KMS-11 (cell line): ENCODE results near the gene RIMKLA.

Source experiments
- H2AFZ ChIP-seq: fragments of 200-600 bp; sonication (generic); 2 replicates; pipeline ENCODE4 v1.6.1; 2016; ENCODE audit warnings: antibody characterized with exemption, mixed run types, low read depth
- H3K27ac ChIP-seq: fragments of 200-600 bp; sonication (generic); 2 replicates; pipeline ENCODE4 v1.6.1; 2016; ENCODE audit warnings: mild to moderate bottlenecking, mixed run types
- H3K27me3 ChIP-seq: fragments of 200-600 bp; sonication (generic); 2 replicates; pipeline ENCODE4 v1.6.1; 2017; ENCODE audit warnings: mild to moderate bottlenecking, low read depth, mixed run types, moderate library complexity; ENCODE audit not compliant: insufficient read depth
- H3K36me3 ChIP-seq: fragments of 200-600 bp; sonication (generic); 2 replicates; pipeline ENCODE4 v1.6.1; 2017; ENCODE audit warnings: mild to moderate bottlenecking, mixed run types; ENCODE audit not compliant: insufficient read depth
- H3K4me1 ChIP-seq: fragments of 200-600 bp; sonication (generic); 2 replicates; pipeline ENCODE4 v1.6.1; 2016; ENCODE audit warnings: mild to moderate bottlenecking, low read depth, mixed run types; ENCODE audit not compliant: poor library complexity, severe bottlenecking
- H3K4me2 ChIP-seq: fragments of 200-600 bp; sonication (generic); 2 replicates; pipeline ENCODE4 v1.7.0; 2016; ENCODE audit warnings: mild to moderate bottlenecking, mixed run types
- H3K4me3 ChIP-seq: fragments of 200-600 bp; sonication (generic); IDR thresholded peaks from 2 replicates; pipeline ENCODE4 v1.6.1; 2017; ENCODE audit warnings: low read depth, low read length, mixed read lengths; ENCODE audit not compliant: insufficient read depth
- H3K79me2 ChIP-seq: fragments of 200-600 bp; sonication (generic); 2 replicates; pipeline ENCODE4 v1.6.1; 2016; ENCODE audit warnings: low read depth, mixed run types; ENCODE audit not compliant: insufficient read depth
- H3K9ac ChIP-seq: fragments of 200-600 bp; sonication (generic); 2 replicates; pipeline ENCODE4 v1.6.1; 2016; ENCODE audit warnings: mild to moderate bottlenecking, mixed run types
- H4K20me1 ChIP-seq: fragments of 200-600 bp; sonication (generic); 2 replicates; pipeline ENCODE4 v1.6.1; 2016; ENCODE audit warnings: mild to moderate bottlenecking, mixed run types; ENCODE audit not compliant: insufficient read depth
- CTCF ChIP-seq: fragments of 200-600 bp; sonication (generic); conservative IDR thresholded peaks from 2 replicates; pipeline ENCODE4 v1.6.1; 2017; ENCODE audit warnings: low read depth, mild to moderate bottlenecking, antibody characterized with exemption, low read length, moderate library complexity, mixed read lengths

RIMKLA gene

DNA sequence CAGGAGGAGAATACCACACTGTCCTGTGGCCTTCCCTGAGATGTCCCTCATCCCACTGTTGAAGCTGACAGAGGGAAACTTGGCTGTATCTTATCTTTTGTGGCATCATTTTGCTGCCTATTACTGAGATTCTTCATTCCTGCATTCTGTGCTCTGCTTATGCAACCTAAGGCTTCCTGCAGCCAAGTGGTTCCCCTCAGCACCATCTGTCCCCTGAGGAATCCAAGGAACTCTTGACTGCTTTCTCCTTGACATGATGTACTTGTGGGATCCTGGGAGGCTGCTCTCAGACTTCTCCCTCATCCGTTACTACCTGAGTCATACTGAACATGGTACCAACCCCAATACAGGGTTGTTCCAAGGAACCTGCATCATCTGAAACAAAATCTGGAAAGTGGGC is 21.1 kb upstream of the RIMKLA start:
- Histone ChIP-seq H3K27ac (no peak overlapping the region), H2AFZ (no peak overlapping the region), H3K9ac (no peak overlapping the region), H3K27me3 (no peaks in the 10 kb centered on the region), H3K4me1 (no peaks in the 10 kb centered on the region), H3K4me3 (no peak overlapping the region), H3K79me2 (no peaks in the 10 kb centered on the region), H3K36me3 (no peaks in the 10 kb centered on the region), H3K4me2 (no peak overlapping the region), H4K20me1 (no peaks in the 10 kb centered on the region)
- no peak for TF ChIP-seq CTCF

- no peak overlapping the region for H3K27ac ChIP-seq
- no peak overlapping the region for H2AFZ ChIP-seq
- H3K36me3 ChIP-seq, result no peaks in the 10 kb centered on the region
- H3K4me1 ChIP-seq, result no peaks in the 10 kb centered on the region
- no peaks in the 10 kb centered on the region for H3K79me2 ChIP-seq
- no peak overlapping the region for H3K4me2 ChIP-seq
- H3K27me3 ChIP-seq, result no peaks in the 10 kb centered on the region
- H4K20me1 ChIP-seq, result no peaks in the 10 kb centered on the region
- H3K4me3 ChIP-seq, result no peak overlapping the region
- H3K9ac ChIP-seq, result no peak overlapping the region
- TF ChIP-seq CTCF, result no peak
Observed at GRCh38 chr1:42364089-42364488, 16.5 kb upstream of the RIMKLA start.

GRCh38 chr1:42364542-42364941 is 16.1 kb upstream of the RIMKLA start:
- Histone ChIP-seq H3K27ac (no peak overlapping the region), H3K4me3 (no peak overlapping the region), H3K4me2 (no peak overlapping the region), H3K36me3 (no peaks in the 10 kb centered on the region), H3K79me2 (no peaks in the 10 kb centered on the region), H3K9ac (no peak overlapping the region), H4K20me1 (no peaks in the 10 kb centered on the region), H3K4me1 (no peaks in the 10 kb centered on the region), H3K27me3 (no peaks in the 10 kb centered on the region), H2AFZ (no peak overlapping the region)
- no peak for TF ChIP-seq CTCF

DNA sequence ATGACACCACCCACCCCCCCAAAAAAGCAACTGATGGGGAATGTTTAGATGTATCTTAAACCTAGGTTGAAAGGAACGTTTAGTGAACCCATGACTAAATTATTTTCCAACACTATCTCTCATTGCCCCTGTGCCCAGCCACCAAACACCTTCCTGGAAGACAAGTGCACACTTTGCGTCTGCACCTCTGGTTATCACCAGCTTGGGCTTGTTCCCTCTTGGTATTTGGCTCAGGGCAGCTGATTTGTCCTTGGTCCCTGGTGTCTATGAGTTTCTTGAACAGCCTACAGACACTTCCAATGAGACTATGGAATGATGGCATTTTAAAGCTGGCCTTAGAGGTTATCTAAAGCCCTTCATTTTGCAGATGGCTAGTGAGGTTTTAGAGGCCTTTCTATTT is 15.5 kb upstream of the RIMKLA start:
- Histone ChIP-seq H3K36me3 (no peaks in the 10 kb centered on the region), H3K4me3 (no peak overlapping the region), H4K20me1 (no peaks in the 10 kb centered on the region), H3K79me2 (no peaks in the 10 kb centered on the region), H3K27ac (no peak overlapping the region), H3K4me2 (no peak overlapping the region), H2AFZ (no peak overlapping the region), H3K9ac (no peak overlapping the region), H3K27me3 (no peaks in the 10 kb centered on the region), H3K4me1 (no peaks in the 10 kb centered on the region)
- no peak for TF ChIP-seq CTCF
